Measurements from ENCODE around the gene EPHB6.

DNA sequence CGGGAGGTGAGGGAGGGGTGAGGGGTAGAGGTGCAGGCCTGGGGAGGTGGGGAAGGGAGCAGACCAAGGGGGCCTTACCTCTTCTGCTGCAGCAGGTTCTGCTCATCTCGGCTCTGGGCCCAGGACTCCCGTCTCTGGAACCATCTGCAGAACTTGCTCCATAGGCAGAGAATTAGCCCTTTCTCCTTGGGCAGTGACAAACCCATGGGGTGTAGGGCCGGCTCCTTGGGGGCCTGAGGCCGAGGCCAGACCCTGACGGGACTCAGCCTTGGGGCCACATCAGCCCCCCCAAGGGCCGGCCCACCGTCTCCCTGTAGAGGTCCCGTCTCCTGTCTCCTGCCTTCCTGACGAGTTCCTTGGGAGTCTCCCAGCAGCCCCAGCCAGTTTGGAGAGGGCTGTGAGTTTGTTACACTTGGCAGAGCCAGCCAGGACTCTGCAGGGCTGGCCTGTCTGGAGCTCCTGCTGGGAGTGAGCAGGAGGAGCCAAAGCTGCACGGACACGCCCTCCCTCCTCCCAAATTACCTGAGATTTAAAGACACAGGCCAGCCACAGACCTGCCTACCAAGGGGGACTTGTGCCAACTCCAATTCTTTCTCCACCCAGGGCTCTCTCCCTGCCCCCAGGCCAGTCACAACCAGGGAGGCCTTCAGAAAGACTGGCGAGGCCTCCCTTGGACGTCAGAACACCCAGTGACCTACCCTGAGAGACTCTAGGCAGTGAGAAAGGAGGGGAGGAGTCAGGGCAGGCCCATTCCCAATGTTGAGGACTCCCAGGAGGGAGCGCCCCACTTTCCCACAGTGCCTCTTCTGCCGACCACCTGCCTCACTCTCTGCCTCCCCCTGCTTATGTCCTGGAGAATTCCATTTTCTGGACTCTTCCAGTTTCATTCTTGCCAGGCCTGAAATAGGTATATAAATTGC is 30.7 kb downstream of the EPHB6 start, which contains the start of gene TRPV6:
- TF ChIP-seq, protein P1, sequence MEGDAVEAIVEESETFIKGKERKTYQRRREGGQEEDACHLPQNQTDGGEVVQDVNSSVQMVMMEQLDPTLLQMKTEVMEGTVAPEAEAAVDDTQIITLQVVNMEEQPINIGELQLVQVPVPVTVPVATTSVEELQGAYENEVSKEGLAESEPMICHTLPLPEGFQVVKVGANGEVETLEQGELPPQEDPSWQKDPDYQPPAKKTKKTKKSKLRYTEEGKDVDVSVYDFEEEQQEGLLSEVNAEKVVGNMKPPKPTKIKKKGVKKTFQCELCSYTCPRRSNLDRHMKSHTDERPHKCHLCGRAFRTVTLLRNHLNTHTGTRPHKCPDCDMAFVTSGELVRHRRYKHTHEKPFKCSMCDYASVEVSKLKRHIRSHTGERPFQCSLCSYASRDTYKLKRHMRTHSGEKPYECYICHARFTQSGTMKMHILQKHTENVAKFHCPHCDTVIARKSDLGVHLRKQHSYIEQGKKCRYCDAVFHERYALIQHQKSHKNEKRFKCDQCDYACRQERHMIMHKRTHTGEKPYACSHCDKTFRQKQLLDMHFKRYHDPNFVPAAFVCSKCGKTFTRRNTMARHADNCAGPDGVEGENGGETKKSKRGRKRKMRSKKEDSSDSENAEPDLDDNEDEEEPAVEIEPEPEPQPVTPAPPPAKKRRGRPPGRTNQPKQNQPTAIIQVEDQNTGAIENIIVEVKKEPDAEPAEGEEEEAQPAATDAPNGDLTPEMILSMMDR (IDR thresholded peaks at IDR 0.05; ENCODE audit: low read depth, low read length): no peak
- no peak for TF ChIP-seq MYC (IDR thresholded peaks at IDR 0.05; ENCODE audit: low read depth, low read length)
- no peak for TF ChIP-seq POLR2A (IDR thresholded peaks at IDR 0.05; ENCODE audit: extremely low read depth, insufficient read length)
- TF ChIP-seq, protein P2, sequence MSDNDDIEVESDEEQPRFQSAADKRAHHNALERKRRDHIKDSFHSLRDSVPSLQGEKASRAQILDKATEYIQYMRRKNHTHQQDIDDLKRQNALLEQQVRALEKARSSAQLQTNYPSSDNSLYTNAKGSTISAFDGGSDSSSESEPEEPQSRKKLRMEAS (IDR thresholded peaks at IDR 0.05; ENCODE audit: low read depth, low read length): no peak

Data from NB4 (cell line).